Measurements from ENCODE around the gene ICAM3. TPM values are rescaled to one million over a fixed set of nuclear protein-coding genes. Genes with fewer than 3 reads are reported as not detected.

Gene ICAM3
- total RNA-seq, 5 donors from 2014 or later (not counting 1 experiment from before 2014, with no cell fraction given) = 167 to 233 (median 183) TPM

- peak in 5 of 35 experiments; percentile 9 to 37 (median 18) for DNase-seq
- Histone ChIP-seq H3K4me1 (ENCODE audit: control insufficient read depth in 1 of 2, extremely low read depth in 1 of 2, insufficient read depth in 2 of 2, low read length in 2 of 2) (peaks cover 30 to 78% of the 10 kb centered on the region in 2 experiments), H3K27ac (ENCODE audit: low read length) (no peak overlapping the region), H3K36me3 (ENCODE audit: control insufficient read depth in 2 of 2, extremely low read depth in 1 of 2, insufficient read depth in 1 of 2, low read length in 1 of 2) (peaks cover 0 to 24% of the 10 kb centered on the region in 2 donors), H3K27me3 (replicated peaks in 1 of 2; ENCODE audit: control insufficient read depth in 2 of 2, extremely low read depth in 1 of 2, insufficient read depth in 2 of 2, low read length in 1 of 2) (peaks cover 12 to 73% of the 10 kb centered on the region in 2 experiments), H3K4me3 (ENCODE audit: control insufficient read depth in 1 of 2, extremely low read depth in 1 of 2, low read length in 1 of 2) (peak overlapping the region; percentile 49 to 72), H3K9me3 (no peaks in the 10 kb centered on the region)
- Mint-ChIP-seq H3K36me3 (peaks cover 21% of the 10 kb centered on the region), H3K27me3 (peaks cover 23 to 57% of the 10 kb centered on the region in 2 donors), H3K4me3 (peak overlapping the region; percentile 70 to 88 (median 70)), H3K4me1 (peaks cover 62 to 72% (median 64%) of the 10 kb centered on the region in 3 donors), H3K9me3 (no peaks in the 10 kb centered on the region), H3K27ac (no peak overlapping the region)
- peak in 1 of 4 experiments; percentile 10 for ATAC-seq (replicated peaks in 1 of 4)
- WGBS (ENCODE audit: insufficient coverage) = 9% methylated on average over 9 of the region's 23 CpGs
- ChIA-PET POLR2A (interaction anchor here in 1 of 2 donors (0.5 to 0.7 kb wide), 2 partner anchors 84 to 92 kb away, joined by 4 to 5 read pairs; partner anchors contain the start of gene TYK2), CTCF (interaction anchor here (0.5 to 2.9 kb wide), 6 partner anchors 17 to 258 kb away, joined by 3 to 22 read pairs (median 4); partner anchors contain the start of genes ICAM1 (in 1 of the 2) and TYK2 (in 1 of the 2))
Observed at GRCh38 chr19:10288662-10289166, 50.7 kb downstream of the ICAM3 start.

GRCh38 chr19:10286803-10287737 lies 52.4 kb downstream of the ICAM3 start, which contains the start of gene ICAM4:
Gene ICAM4, plus strand, starts transcription at chr19:10286955. Its CDS starts 58 bp downstream, at chr19:10287013.
- peak within 1 kb of the TSS in 1 of 2 donors; percentile 2 for H3K27ac Mint-ChIP-seq
- peaks cover 51 to 58% (median 52%) of the 10 kb centered on the region in 3 donors for H3K4me1 Mint-ChIP-seq
- Histone ChIP-seq H3K27ac (ENCODE audit: low read length) (no peak within 1 kb of the TSS), H3K27me3 (replicated peaks in 1 of 2; ENCODE audit: control insufficient read depth in 2 of 2, extremely low read depth in 1 of 2, insufficient read depth in 2 of 2, low read length in 1 of 2) (peaks cover 9 to 57% of the 10 kb centered on the region in 2 experiments), H3K36me3 (ENCODE audit: control insufficient read depth in 2 of 2, extremely low read depth in 1 of 2, insufficient read depth in 1 of 2, low read length in 1 of 2) (peaks cover 0 to 32% of the 10 kb centered on the region in 2 donors), H3K4me1 (ENCODE audit: control insufficient read depth in 1 of 2, extremely low read depth in 1 of 2, insufficient read depth in 2 of 2, low read length in 2 of 2) (peaks cover 24 to 61% of the 10 kb centered on the region in 2 experiments), H3K4me3 (ENCODE audit: control insufficient read depth in 1 of 2, extremely low read depth in 1 of 2, low read length in 1 of 2) (peak within 1 kb of the TSS; percentile 30 to 46), H3K9me3 (no peaks in the 10 kb centered on the region)
- ATAC-seq (replicated peaks in 1 of 4) (peak in 3 of 4 experiments; percentile 21 to 38 (median 29)), DNase-seq (peak in 5 of 35 experiments; percentile 6 to 39 (median 25))
- no peaks in the 10 kb centered on the region for H3K9me3 Mint-ChIP-seq
- peaks cover 25% of the 10 kb centered on the region for H3K36me3 Mint-ChIP-seq
- H3K4me3 Mint-ChIP-seq = peak within 1 kb of the TSS; percentile 44 to 72 (median 64)
- H3K27me3 Mint-ChIP-seq = peaks cover 15 to 40% of the 10 kb centered on the region in 2 donors
- POLR2A ChIA-PET = no interaction called here
- WGBS (ENCODE audit: insufficient coverage) = 9% methylated on average over 56 of the region's 59 CpGs
- CTCF ChIA-PET = interaction anchor here (0.5 to 2.9 kb wide), 6 partner anchors 10 to 848 kb away, joined by 3 to 22 read pairs (median 4); partner anchors contain the start of gene ICAM1 (in 1 of the 2)

GRCh38 chr19:10285393-10285792 lies 54.0 kb downstream of the ICAM3 start:
- CTCF ChIA-PET = no interaction called here
- Histone ChIP-seq H3K4me1 (ENCODE audit: control insufficient read depth in 1 of 2, extremely low read depth in 1 of 2, insufficient read depth in 2 of 2, low read length in 2 of 2) (peaks cover 19 to 46% of the 10 kb centered on the region in 2 experiments), H3K27ac (ENCODE audit: low read length) (no peak overlapping the region)

GRCh38 chr19:10284960-10285278 lies 54.5 kb downstream of the ICAM3 start:
- no peak for DNase-seq
- CTCF ChIA-PET = no interaction called here
- peaks cover 0 to 35% of the 10 kb centered on the region in 2 donors for H3K36me3 ChIP-seq (ENCODE audit: control insufficient read depth in 2 of 2, extremely low read depth in 1 of 2, insufficient read depth in 1 of 2, low read length in 1 of 2)
- H3K27me3 Mint-ChIP-seq = peaks cover 4 to 20% of the 10 kb centered on the region in 2 donors
- ATAC-seq (replicated peaks in 1 of 4) = no peak
- H3K9me3 ChIP-seq = no peaks in the 10 kb centered on the region
- 94% methylated on average over 13 of the region's 13 CpGs for WGBS (ENCODE audit: insufficient coverage)
- H3K4me1 Mint-ChIP-seq = peaks cover 32 to 39% (median 36%) of the 10 kb centered on the region in 3 donors
- no peak overlapping the region for H3K27ac ChIP-seq (ENCODE audit: low read length)
- POLR2A ChIA-PET = no interaction called here
- peaks cover 3 to 35% of the 10 kb centered on the region in 2 experiments for H3K27me3 ChIP-seq (replicated peaks in 1 of 2; ENCODE audit: control insufficient read depth in 2 of 2, extremely low read depth in 1 of 2, insufficient read depth in 2 of 2, low read length in 1 of 2)
- peak overlapping the region in 1 of 3 donors; percentile 7 for H3K4me3 Mint-ChIP-seq
- H3K9me3 Mint-ChIP-seq = no peaks in the 10 kb centered on the region
- H3K4me3 ChIP-seq (ENCODE audit: control insufficient read depth in 1 of 2, extremely low read depth in 1 of 2, low read length in 1 of 2) = no peak overlapping the region
- H3K4me1 ChIP-seq (ENCODE audit: control insufficient read depth in 1 of 2, extremely low read depth in 1 of 2, insufficient read depth in 2 of 2, low read length in 2 of 2) = peaks cover 14 to 46% of the 10 kb centered on the region in 2 experiments
- peaks cover 27% of the 10 kb centered on the region for H3K36me3 Mint-ChIP-seq
- H3K27ac Mint-ChIP-seq = no peak overlapping the region

More at GRCh38 chr19:10285393-10285792, 54.0 kb downstream of the ICAM3 start:
- H3K27me3 ChIP-seq (replicated peaks in 1 of 2; ENCODE audit: control insufficient read depth in 2 of 2, extremely low read depth in 1 of 2, insufficient read depth in 2 of 2, low read length in 1 of 2) = peaks cover 5 to 40% of the 10 kb centered on the region in 2 experiments
- H3K36me3 Mint-ChIP-seq = peaks cover 25% of the 10 kb centered on the region
- POLR2A ChIA-PET = interaction anchor here (0.5 to 0.6 kb wide), 2 partner anchors 14 to 59 kb away, joined by 3 read pairs; partner anchors contain the start of gene ICAM1 (in 1 of the 2)
- peaks cover 0 to 35% of the 10 kb centered on the region in 2 donors for H3K36me3 ChIP-seq (ENCODE audit: control insufficient read depth in 2 of 2, extremely low read depth in 1 of 2, insufficient read depth in 1 of 2, low read length in 1 of 2)
- no peaks in the 10 kb centered on the region for H3K9me3 ChIP-seq
- ATAC-seq (replicated peaks in 1 of 4) = no peak
- no peaks in the 10 kb centered on the region for H3K9me3 Mint-ChIP-seq
- H3K4me3 Mint-ChIP-seq = peak overlapping the region in 1 of 3 donors; percentile 7
- no peak overlapping the region for H3K27ac Mint-ChIP-seq
- H3K4me1 Mint-ChIP-seq = peaks cover 35 to 42% (median 37%) of the 10 kb centered on the region in 3 donors
- no peak overlapping the region for H3K4me3 ChIP-seq (ENCODE audit: control insufficient read depth in 1 of 2, extremely low read depth in 1 of 2, low read length in 1 of 2)
- 100% methylated on average over 3 of the region's 4 CpGs for WGBS (ENCODE audit: insufficient coverage)
- peaks cover 7 to 25% of the 10 kb centered on the region in 2 donors for H3K27me3 Mint-ChIP-seq
- DNase-seq = no peak

- peaks cover 35 to 41% (median 37%) of the 10 kb centered on the region in 3 donors for H3K4me1 Mint-ChIP-seq
- H3K27ac ChIP-seq (ENCODE audit: low read length) = no peak overlapping the region
- no peak overlapping the region for H3K4me3 Mint-ChIP-seq
- H3K4me3 ChIP-seq (ENCODE audit: control insufficient read depth in 1 of 2, extremely low read depth in 1 of 2, low read length in 1 of 2) = no peak overlapping the region
- ChIA-PET CTCF (no interaction called here), POLR2A (no interaction called here)
- H3K27me3 Mint-ChIP-seq = peaks cover 4 to 18% of the 10 kb centered on the region in 2 donors
- ATAC-seq (replicated peaks in 1 of 4) (no peak), DNase-seq (no peak)
- peaks cover 3 to 29% of the 10 kb centered on the region in 2 experiments for H3K27me3 ChIP-seq (replicated peaks in 1 of 2; ENCODE audit: control insufficient read depth in 2 of 2, extremely low read depth in 1 of 2, insufficient read depth in 2 of 2, low read length in 1 of 2)
- peaks cover 29% of the 10 kb centered on the region for H3K36me3 Mint-ChIP-seq
- H3K9me3 Mint-ChIP-seq = no peaks in the 10 kb centered on the region
- WGBS (ENCODE audit: insufficient coverage) = 96% methylated on average over 34 of the region's 34 CpGs
- H3K4me1 ChIP-seq (ENCODE audit: control insufficient read depth in 1 of 2, extremely low read depth in 1 of 2, insufficient read depth in 2 of 2, low read length in 2 of 2) = peaks cover 13 to 44% of the 10 kb centered on the region in 2 experiments
- H3K27ac Mint-ChIP-seq = no peak overlapping the region
- peaks cover 0 to 35% of the 10 kb centered on the region in 2 donors for H3K36me3 ChIP-seq (ENCODE audit: control insufficient read depth in 2 of 2, extremely low read depth in 1 of 2, insufficient read depth in 1 of 2, low read length in 1 of 2)
- no peaks in the 10 kb centered on the region for H3K9me3 ChIP-seq
Observed at GRCh38 chr19:10284065-10284959, 55.1 kb downstream of the ICAM3 start.

Data from T-cell (primary cell).